CD4-positive, alpha-beta T cell treated with Interleukin-2 at 100 ng/mL for 4 hours (primary cell): ENCODE results near the gene CELA3A.
"Not testable (repeated sequence)": the region's sequence is repeated elsewhere in the genome, so short reads cannot be mapped to it uniquely, and the experiment has no call there.

Experiments used
- DNase-seq: peaks from one replicate; pipeline ENCODE4 v3.0.0-alpha.2; 2020; ENCODE audit warnings: low spot score

Gene CELA3A

GRCh38 chr1:22001409-22001808, at the start of gene CELA3A:
Gene CELA3A (plus strand): TSS chr1:22001657. CDS start chr1:22001675, 18 bp downstream.
- DNase-seq: no peak

- DNase-seq: no peak
These were observed 48.5 kb upstream of the CELA3A start for GRCh38 chr1:21952786-21953520.

GRCh38 chr1:21955058-21955457, 46.4 kb upstream of the CELA3A start:
- DNase-seq: no peak

DNA sequence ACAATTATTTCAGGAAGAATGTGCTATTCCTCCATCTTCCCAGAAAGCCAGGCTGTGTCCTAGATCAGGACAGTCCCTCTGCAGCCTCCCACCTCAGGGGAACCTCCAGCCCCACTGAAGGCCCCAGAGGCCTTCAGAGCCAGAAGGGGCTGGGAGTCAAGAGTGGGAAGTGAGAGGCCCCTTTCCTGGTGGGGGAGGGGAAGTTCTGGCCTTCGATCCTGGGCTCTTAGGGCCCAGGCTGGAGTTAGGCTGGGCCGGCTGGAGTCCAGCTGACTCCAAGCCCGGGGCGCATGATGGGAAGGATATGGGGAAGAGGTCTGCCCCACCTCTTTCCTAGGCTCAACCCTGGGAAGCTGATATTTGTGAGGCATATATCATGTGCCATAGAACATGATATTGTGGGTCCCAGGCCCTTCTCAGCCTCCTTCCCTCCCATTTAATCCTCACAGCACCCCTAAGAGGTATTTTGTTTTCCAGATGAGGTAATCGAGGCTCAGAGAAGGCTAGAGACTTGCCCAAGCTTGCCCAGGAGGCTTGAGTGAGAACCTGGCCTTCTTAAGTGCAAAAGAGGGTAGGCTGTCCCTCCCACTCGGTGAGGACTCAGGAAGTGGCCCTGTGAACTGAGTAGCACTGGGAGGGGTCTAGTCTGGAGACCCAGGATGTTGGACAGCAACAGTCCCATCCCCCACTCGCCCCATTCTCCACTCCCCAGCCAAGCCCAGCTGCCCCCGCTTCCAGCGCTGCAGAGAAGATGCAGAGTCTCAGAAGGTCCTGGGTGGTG, 45.8 kb upstream of the CELA3A start:
- no peak for DNase-seq

DNA sequence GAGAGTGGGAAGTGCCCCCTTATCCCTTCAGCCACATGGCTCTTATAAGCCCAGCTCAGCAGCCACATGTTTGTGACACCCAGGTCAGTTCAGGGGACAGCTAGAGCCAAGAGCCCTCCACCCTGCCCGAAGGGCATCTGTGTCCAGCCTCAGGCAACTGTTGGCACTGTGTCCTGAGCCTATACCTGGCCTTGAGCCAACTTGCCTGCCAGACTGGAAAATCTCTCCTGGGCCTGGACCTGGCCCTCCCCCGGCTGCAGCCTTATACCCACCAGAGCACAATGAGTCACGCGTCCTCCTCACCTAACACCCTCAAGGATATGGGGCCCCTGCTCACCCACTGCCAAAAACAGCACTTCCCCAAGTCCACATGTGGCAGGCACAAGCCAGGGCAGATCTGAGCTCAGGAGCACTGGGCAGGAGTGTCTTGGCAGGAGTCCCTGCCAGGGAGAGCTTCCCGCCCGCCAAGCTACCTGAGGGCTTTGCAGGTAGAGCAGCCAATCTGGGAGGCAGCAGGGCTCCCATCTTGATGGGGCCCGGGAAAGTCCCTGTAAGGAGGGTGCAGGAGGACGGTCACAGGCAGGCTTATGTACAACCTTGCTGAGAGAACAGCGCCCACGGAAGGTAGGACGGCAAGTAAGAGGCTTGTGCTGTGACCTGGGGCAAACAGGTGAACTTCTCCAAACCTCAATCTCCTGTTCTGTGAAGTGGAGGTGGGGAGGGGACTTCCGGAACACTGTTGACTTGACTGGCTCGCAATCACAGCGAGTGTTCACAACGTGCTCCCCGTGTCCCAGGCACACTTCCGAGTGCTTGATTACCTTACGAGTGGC, 44.5 kb upstream of the CELA3A start:
- DNase-seq: peak; percentile 67

DNA sequence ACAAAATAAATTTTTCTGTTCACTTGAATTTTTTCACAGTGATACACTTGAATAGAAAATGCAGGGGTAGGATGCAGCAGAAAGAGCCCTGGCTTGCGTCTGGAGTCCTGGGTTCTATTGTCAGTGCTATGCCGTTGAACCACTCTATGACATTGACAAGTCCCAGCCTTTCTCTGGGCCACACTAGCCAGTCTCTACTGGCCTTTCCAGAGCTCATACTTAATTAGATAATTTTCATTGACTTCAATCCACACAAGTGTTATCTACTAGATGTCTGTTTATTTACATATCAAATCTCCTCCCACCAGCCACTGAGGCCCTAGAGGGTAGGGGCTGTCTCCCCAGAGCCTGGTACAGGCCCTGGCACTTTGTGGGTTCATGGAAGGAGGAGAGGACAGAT, 40.1 kb upstream of the CELA3A start:
- no peak for DNase-seq

DNA sequence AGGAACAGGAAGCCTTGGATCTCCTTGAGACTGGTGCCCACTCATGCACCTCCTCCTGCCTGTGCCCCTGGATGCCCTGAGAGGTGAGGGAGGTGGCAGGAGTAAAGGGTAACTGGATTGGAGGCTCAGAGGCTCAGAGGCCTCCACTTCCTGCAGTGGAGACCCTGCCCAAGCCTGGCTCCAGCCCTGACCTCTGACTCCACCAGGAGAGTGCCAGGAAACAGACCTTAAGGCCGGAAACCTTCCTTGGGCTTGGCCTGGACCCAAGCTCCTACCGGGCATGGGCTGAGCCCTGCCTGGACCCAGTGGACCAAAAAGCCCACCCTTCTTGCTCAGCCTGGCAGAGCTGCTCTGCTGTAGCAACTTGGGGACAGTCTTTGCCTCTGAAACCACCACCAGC, 39.7 kb upstream of the CELA3A start:
- DNase-seq: no peak

GRCh38 chr1:21963477-21964217, 37.8 kb upstream of the CELA3A start:
- peak; percentile 83 for DNase-seq

- DNase-seq: no peak
These were observed 35.0 kb upstream of the CELA3A start for GRCh38 chr1:21966247-21967000.

- not testable (repeated sequence) for DNase-seq
These were observed 34.2 kb upstream of the CELA3A start for GRCh38 chr1:21967216-21967615.

GRCh38 chr1:21969066-21969465, 32.4 kb upstream of the CELA3A start:
- not testable (repeated sequence) for DNase-seq

DNA sequence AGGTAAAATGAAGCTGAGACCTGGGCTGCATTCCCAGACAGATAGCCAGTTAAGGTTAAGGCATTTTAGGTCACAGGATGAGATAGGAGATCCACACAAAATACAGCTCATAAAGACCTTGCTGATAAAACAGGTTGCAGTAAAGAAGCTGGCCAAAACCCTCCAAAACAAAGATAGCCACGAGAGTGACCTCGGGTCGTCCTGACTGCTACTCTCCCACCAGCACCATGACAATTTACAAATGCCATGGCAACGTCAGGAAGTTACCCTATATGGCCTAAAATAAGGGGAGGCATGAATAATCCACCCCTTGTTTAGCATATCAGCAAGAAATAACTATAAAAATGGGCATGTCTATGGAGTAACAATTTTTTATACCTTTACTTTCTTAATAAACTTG, 30.9 kb upstream of the CELA3A start:
- DNase-seq: not testable (repeated sequence)

- DNase-seq: not testable (repeated sequence)
These were observed 28.4 kb upstream of the CELA3A start for GRCh38 chr1:21972973-21973441.

DNA sequence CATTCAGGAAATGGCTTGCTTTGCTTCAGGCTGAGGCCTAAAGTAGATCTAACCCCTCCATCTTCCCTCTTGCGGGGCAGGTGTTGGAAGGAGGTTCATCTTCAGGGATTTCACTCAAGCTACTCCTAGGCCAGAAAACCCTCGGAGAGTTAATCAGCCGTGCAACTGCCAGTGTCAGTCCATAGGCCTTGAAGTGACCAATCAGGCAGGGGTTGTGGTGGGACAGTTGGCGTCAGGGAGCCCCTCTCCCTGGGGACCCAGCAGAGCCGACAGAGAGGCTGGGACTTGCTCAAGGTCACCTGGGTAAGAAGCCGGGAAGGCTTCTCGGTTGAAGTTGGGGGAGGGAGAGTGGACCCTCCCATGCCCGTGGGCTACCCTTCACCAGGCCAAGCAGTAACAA, 27.5 kb upstream of the CELA3A start:
- not testable (repeated sequence) for DNase-seq

DNA sequence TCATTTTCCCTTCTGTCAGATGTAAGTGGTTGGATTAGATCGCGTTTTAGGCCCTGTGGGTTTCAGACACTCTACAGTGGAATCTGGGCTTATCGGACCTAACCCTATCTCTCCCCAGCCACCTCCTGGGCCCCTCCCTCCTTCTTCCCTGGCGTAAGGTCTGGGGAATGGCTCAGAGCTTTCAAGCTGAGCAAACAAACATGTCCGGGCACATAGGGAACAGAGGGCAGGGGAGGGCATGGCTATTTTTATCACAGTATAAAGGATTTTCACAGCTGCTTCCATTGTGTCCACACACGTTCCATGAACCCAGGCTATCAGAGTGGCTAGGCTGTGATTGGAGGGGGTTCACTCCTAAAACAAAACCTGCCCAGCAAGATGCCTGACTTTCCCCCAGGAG, 26.8 kb upstream of the CELA3A start:
- not testable (repeated sequence) for DNase-seq

DNA sequence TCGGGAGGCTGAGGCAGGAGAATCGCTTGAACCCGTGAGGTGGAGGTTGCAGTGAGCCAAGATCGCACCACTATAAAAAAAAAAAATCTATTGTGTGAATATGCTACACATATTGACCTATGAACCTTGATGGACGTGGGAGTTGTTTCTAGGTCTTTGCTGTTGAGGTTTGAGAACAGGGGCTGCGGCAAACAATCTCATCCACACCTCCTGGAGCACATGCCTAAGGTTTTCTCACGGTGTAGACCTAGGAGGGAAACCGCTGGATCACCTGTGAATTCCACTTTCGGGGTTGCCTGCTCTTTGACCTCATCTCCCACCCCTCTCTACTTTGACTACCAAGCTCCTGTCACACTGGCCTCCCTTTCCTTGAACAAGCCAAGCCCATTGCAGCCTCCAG, 26.2 kb upstream of the CELA3A start:
- DNase-seq: not testable (repeated sequence)

- DNase-seq: not testable (repeated sequence)
These were observed 24.7 kb upstream of the CELA3A start, which contains the start of gene CELA3B for GRCh38 chr1:21976703-21977239. Gene CELA3B (plus strand): TSS chr1:21977022. CDS start chr1:21977040, 18 bp downstream.

DNA sequence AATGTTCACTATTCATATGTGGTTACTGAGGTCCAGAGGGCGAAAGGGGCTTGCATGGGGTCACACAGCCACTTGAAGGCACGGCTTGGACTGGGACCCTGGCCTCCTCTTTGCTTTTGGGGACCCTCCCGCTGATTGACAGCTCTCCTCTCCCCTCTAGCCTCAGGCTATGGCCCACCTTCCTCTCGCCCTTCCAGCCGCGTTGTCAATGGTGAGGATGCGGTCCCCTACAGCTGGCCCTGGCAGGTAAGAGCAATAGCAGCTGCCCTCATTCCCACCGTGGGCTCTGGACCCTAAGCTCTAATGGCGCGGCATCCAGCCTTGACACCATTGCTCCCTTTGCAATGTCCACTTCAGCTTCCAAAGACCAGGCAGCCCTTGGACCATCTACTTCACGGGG, 23.2 kb upstream of the CELA3A start:
- not testable (repeated sequence) for DNase-seq

- DNase-seq: not testable (repeated sequence)
These were observed 20.8 kb upstream of the CELA3A start for GRCh38 chr1:21980515-21981220.

GRCh38 chr1:21981253-21981652, 20.2 kb upstream of the CELA3A start:
- not testable (repeated sequence) for DNase-seq
